DOHH2 (cell line): ENCODE measurements around the gene LIG4.

Experiments used
- H3F3A ChIP-seq: fragments of 200-600 bp; sonication (generic), shearing (Covaris generic); 2 replicates; pipeline ENCODE4 v1.6.0; 2016; ENCODE audit warnings: antibody characterized with exemption, mild to moderate bottlenecking; ENCODE audit not compliant: control insufficient read depth, insufficient read depth
- H3K27ac ChIP-seq: fragments of 200-600 bp; sonication (generic); 2 replicates; pipeline ENCODE4 v1.5.1; 2014; ENCODE audit warnings: low read depth, mild to moderate bottlenecking, low read length, moderate library complexity
- H3K27me3 ChIP-seq: fragments of 200-600 bp; sonication (generic); 2 replicates; pipeline ENCODE4 v1.6.1; 2014; ENCODE audit warnings: mild to moderate bottlenecking, low read length, mixed read lengths; ENCODE audit not compliant: control insufficient read depth
- H3K36me3 ChIP-seq: fragments of 200-600 bp; sonication (generic); 2 replicates; pipeline ENCODE4 v1.6.1; 2014; ENCODE audit warnings: mild to moderate bottlenecking, low read length, moderate library complexity, mixed read lengths; ENCODE audit not compliant: control insufficient read depth
- H3K4me1 ChIP-seq: fragments of 200-600 bp; sonication (generic); 2 replicates; pipeline ENCODE4 v1.6.1; 2014; ENCODE audit warnings: mild to moderate bottlenecking, low read length, mixed read lengths; ENCODE audit not compliant: control insufficient read depth
- H3K4me2 ChIP-seq: fragments of 200-600 bp; sonication (generic); 2 replicates; pipeline ENCODE4 v1.6.0; 2014; ENCODE audit warnings: mild to moderate bottlenecking, low read length, moderate library complexity
- H3K4me3 ChIP-seq: fragments of 200-600 bp; sonication (generic); 2 replicates; pipeline ENCODE4 v1.5.1; 2014; ENCODE audit warnings: mild to moderate bottlenecking, low read length, mixed read lengths
- H3K79me2 ChIP-seq: fragments of 200-600 bp; sonication (generic); 2 replicates; pipeline ENCODE4 v1.6.1; 2014; ENCODE audit warnings: mild to moderate bottlenecking, low read length, mixed read lengths; ENCODE audit not compliant: control insufficient read depth
- H3K9me2 ChIP-seq: fragments of 200-600 bp; sonication (generic); replicated peaks from 2 replicates; pipeline ENCODE4 v1.6.1; 2014; ENCODE audit warnings: mild to moderate bottlenecking, low read length, mixed read lengths; ENCODE audit not compliant: control insufficient read depth
- H3K9me3 ChIP-seq: fragments of 200-600 bp; sonication (generic); 2 replicates; pipeline ENCODE4 v1.6.1; 2014; ENCODE audit warnings: antibody characterized with exemption, low read length, mixed read lengths; ENCODE audit not compliant: control insufficient read depth, insufficient read depth
- H4K20me1 ChIP-seq: fragments of 200-600 bp; sonication (generic); 2 replicates; pipeline ENCODE4 v1.6.0; 2014; ENCODE audit warnings: low read depth, mild to moderate bottlenecking, antibody characterized with exemption, low read length, moderate library complexity; ENCODE audit not compliant: control insufficient read depth, insufficient read depth
- CTCF ChIP-seq: fragments of 200-600 bp; sonication (generic); IDR thresholded peaks from one replicate; pipeline ENCODE4 v1.5.1; 2014; ENCODE audit warnings: antibody characterized with exemption, mild to moderate bottlenecking, low read depth, low read length; ENCODE audit not compliant: poor library complexity, severe bottlenecking
- EZH2phosphoT487 ChIP-seq: fragments of 200-600 bp; sonication (generic); IDR thresholded peaks from 2 replicates; pipeline ENCODE4 v1.6.1; 2017; ENCODE audit warnings: borderline replicate concordance, mild to moderate bottlenecking, antibody characterized with exemption, low read length, moderate library complexity, mixed read lengths

The LIG4 gene

GRCh38 chr13:108226184-108226583 lies 10.8 kb upstream of the LIG4 start:
- Histone ChIP-seq H3K27ac (no peak overlapping the region), H3K4me2 (no peak overlapping the region), H3K27me3 (no peaks in the 10 kb centered on the region), H4K20me1 (peaks cover 15% of the 10 kb centered on the region), H3F3A (no peaks in the 10 kb centered on the region), H3K4me3 (no peak overlapping the region), H3K79me2 (peaks cover 81% of the 10 kb centered on the region), H3K9me2 (no peaks in the 10 kb centered on the region), H3K9me3 (no peaks in the 10 kb centered on the region), H3K36me3 (peaks cover 18% of the 10 kb centered on the region), H3K4me1 (peaks cover 8% of the 10 kb centered on the region; the same call in 1 of the 2 replicates)
- TF ChIP-seq EZH2phosphoT487 (no peak), CTCF (peak; percentile 10)

GRCh38 chr13:108225440-108225839 lies 10.1 kb upstream of the LIG4 start:
- no peak overlapping the region for H3K27ac ChIP-seq
- H3K79me2 ChIP-seq, result peaks cover 84% of the 10 kb centered on the region
- peaks cover 19% of the 10 kb centered on the region for H4K20me1 ChIP-seq
- TF ChIP-seq EZH2phosphoT487 (no peak), CTCF (no peak)
- H3K4me3 ChIP-seq, result no peak overlapping the region
- H3F3A ChIP-seq, result no peaks in the 10 kb centered on the region
- H3K9me2 ChIP-seq, result no peaks in the 10 kb centered on the region
- H3K4me2 ChIP-seq, result no peak overlapping the region
- H3K4me1 ChIP-seq, result 0 out of 2 replicates have a peak, but pooled peaks cover 9% of the 10 kb centered on the region
- peaks cover 19% of the 10 kb centered on the region for H3K36me3 ChIP-seq
- no peaks in the 10 kb centered on the region for H3K27me3 ChIP-seq
- no peaks in the 10 kb centered on the region for H3K9me3 ChIP-seq

GRCh38 chr13:108223687-108224503 lies 8.6 kb upstream of the LIG4 start:
- Histone ChIP-seq H3K27me3 (no peaks in the 10 kb centered on the region), H3K9me3 (no peaks in the 10 kb centered on the region), H3K36me3 (peaks cover 5% of the 10 kb centered on the region), H3K4me3 (no peak overlapping the region), H4K20me1 (peaks cover 25% of the 10 kb centered on the region), H3K4me2 (no peak overlapping the region), H3K79me2 (peaks cover 84% of the 10 kb centered on the region), H3K4me1 (peaks cover 23% of the 10 kb centered on the region), H3F3A (no peaks in the 10 kb centered on the region), H3K9me2 (no peaks in the 10 kb centered on the region), H3K27ac (no peak overlapping the region)
- TF ChIP-seq CTCF (no peak), EZH2phosphoT487 (no peak)
